CD14-positive monocyte (primary cell): ENCODE data around the gene GNL2. TPM values are rescaled to one million over a fixed set of nuclear protein-coding genes. Genes with fewer than 3 reads are reported as not detected.
A peak's percentile ranks its signal among the peaks of the same experiment; 100 is the strongest.

Experiments
- DNase-seq, 3 donors: peaks; one replicate each; pipeline ENCODE4 v3.0.0-alpha.2; 2011 to 2022
- H2AFZ ChIP-seq: 2 replicates; pipeline ENCODE4 v1.6.0; 2012; ENCODE audit warnings: mild to moderate bottlenecking, low read depth, low read length, inconsistent platforms; ENCODE audit not compliant: insufficient read depth, poor library complexity, severe bottlenecking
- H3K27ac ChIP-seq, 2 donors: 1 replicate in 1 of 2; 2 replicates in 1 of 2; pipeline ENCODE4 v1.5.1; 2012 to 2013; ENCODE audit warnings: low read length in 2 of 2, control low read depth in 1 of 2, inconsistent platforms in 1 of 2, low read depth in 1 of 2, mild to moderate bottlenecking in 1 of 2
- H3K27me3 ChIP-seq, 2 donors: one replicate each; pipeline versions ENCODE4 v1.6.0 to v1.6.1; 2011 to 2013; ENCODE audit warnings: low read length in 2 of 2; ENCODE audit not compliant: control insufficient read depth in 2 of 2, insufficient read depth in 2 of 2
- H3K36me3 ChIP-seq, 2 donors: replicated peaks in 1 of 2; 1 replicate in 1 of 2; 2 replicates in 1 of 2; pipeline versions ENCODE4 v1.5.1 to v1.6.1; 2012 to 2013; ENCODE audit warnings: low read length in 2 of 2, control low read depth in 1 of 2, inconsistent platforms in 1 of 2, mild to moderate bottlenecking in 1 of 2; ENCODE audit not compliant: insufficient read depth in 2 of 2, control insufficient read depth in 1 of 2
- H3K4me1 ChIP-seq, 2 donors: 1 replicate in 1 of 2; 2 replicates in 1 of 2; pipeline versions ENCODE4 v1.5.1 to v1.6.1; 2012 to 2013; ENCODE audit warnings: low read length in 2 of 2, control low read depth in 1 of 2, inconsistent platforms in 1 of 2, mild to moderate bottlenecking in 1 of 2, moderate library complexity in 1 of 2; ENCODE audit not compliant: insufficient read depth in 2 of 2, control insufficient read depth in 1 of 2
- H3K4me2 ChIP-seq: replicated peaks from 2 replicates; pipeline ENCODE3; 2012; ENCODE audit warnings: low read length, moderate library complexity, mild to moderate bottlenecking; ENCODE audit not compliant: poor library complexity, severe bottlenecking; ENCODE audit errors: extremely low read depth
- H3K4me3 ChIP-seq, 3 experiments: fragments of 200-600 bp in 1 of 3; sonication (generic) in 1 of 3; replicated peaks in 1 of 3; 1 replicate in 2 of 3; 2 replicates in 1 of 3; pipeline ENCODE4 v1.5.1; 2011 to 2013; ENCODE audit warnings: low read length in 3 of 3, mild to moderate bottlenecking in 3 of 3, control low read depth in 2 of 3, low read depth in 2 of 3, inconsistent platforms in 1 of 3, moderate library complexity in 1 of 3
- H3K79me2 ChIP-seq: 2 replicates; pipeline ENCODE4 v1.6.0; 2012; ENCODE audit warnings: mild to moderate bottlenecking, control low read depth, inconsistent platforms, low read length, moderate library complexity; ENCODE audit not compliant: insufficient read depth
- H3K9ac ChIP-seq: 2 replicates; pipeline ENCODE4 v1.6.0; 2017; ENCODE audit warnings: low read length, mild to moderate bottlenecking; ENCODE audit not compliant: insufficient read depth, poor library complexity, severe bottlenecking
- H3K9me3 ChIP-seq, 2 donors: replicated peaks in 1 of 2; 1 replicate in 1 of 2; 2 replicates in 1 of 2; pipeline versions ENCODE4 v1.5.1 to v1.6.1; 2012 to 2013; ENCODE audit warnings: low read length in 2 of 2, control low read depth in 1 of 2; ENCODE audit not compliant: control insufficient read depth in 1 of 2, insufficient read depth in 1 of 2
- H4K20me1 ChIP-seq: 2 replicates; pipeline ENCODE4 v1.6.0; 2012; ENCODE audit warnings: mild to moderate bottlenecking, low read length, control low read depth, moderate library complexity; ENCODE audit not compliant: insufficient read depth
- H3K27ac Mint-ChIP-seq, 7 donors: one replicate each; pipeline ENCODE4 v1.8.0; 2020; ENCODE audit warnings: mild to moderate bottlenecking in 7 of 7, mixed read lengths in 7 of 7, moderate library complexity in 6 of 7, inconsistent platforms in 2 of 7
- H3K27me3 Mint-ChIP-seq, 3 donors: one replicate each; pipeline ENCODE4 v1.8.0; 2021 to 2022; ENCODE audit warnings: low read depth in 3 of 3, mild to moderate bottlenecking in 3 of 3, mixed read lengths in 3 of 3, moderate library complexity in 3 of 3, inconsistent platforms in 1 of 3
- H3K36me3 Mint-ChIP-seq, 2 donors: one replicate each; pipeline ENCODE4 v1.8.0; 2020; ENCODE audit warnings: mixed read lengths in 2 of 2, inconsistent platforms in 1 of 2, mild to moderate bottlenecking in 1 of 2
- H3K4me1 Mint-ChIP-seq: one replicate; pipeline ENCODE4 v1.8.0; 2020; ENCODE audit warnings: mild to moderate bottlenecking, mixed read lengths
- H3K4me3 Mint-ChIP-seq, 2 donors: one replicate each; pipeline ENCODE4 v1.8.0; 2020; ENCODE audit warnings: mild to moderate bottlenecking in 2 of 2, mixed read lengths in 2 of 2, moderate library complexity in 1 of 2
- H3K9me3 Mint-ChIP-seq, 7 donors: one replicate each; pipeline ENCODE4 v1.8.0; 2020 to 2022; ENCODE audit warnings: mixed read lengths in 7 of 7, mild to moderate bottlenecking in 6 of 7, moderate library complexity in 6 of 7, inconsistent platforms in 2 of 7
- CTCF ChIP-seq: fragments of 200-600 bp; IDR thresholded peaks from one replicate; pipeline ENCODE4 v1.8.0; 2022; ENCODE audit warnings: antibody characterized with exemption, mild to moderate bottlenecking
- WGBS: methylation state at CpG from one replicate; pipeline ENCODE4 v1.1.5; 2013; ENCODE audit warnings: missing lambda C conversion rate; ENCODE audit not compliant: insufficient coverage; 5-methylcytosine and 5-hydroxymethylcytosine counted together
- intact Hi-C, 2 donors: fragments of 100-400 bp; cut with micrococcal nuclease; formaldehyde crosslinking; loops; one replicate each; pipeline versions ENCODE4 v1.15.0 to v1.15.1; 2023
- polyA plus RNA-seq, 3 donors: library from polyadenylated mRNA; depleted of rRNA in 1 of 3; unstranded in 2 of 3; stranded (reverse) in 1 of 3; fragments of 300-500 nt in 2 of 3; fragments of >200 nt in 1 of 3; fragmentation: Illumina TruSeq in 2 of 3; gene quantifications; 1 replicate in 2 of 3; 2 replicates in 1 of 3; pipeline ENCODE4 v1.2.3, GENCODE V29; 2012 to 2021

The GNL2 gene
- polyA plus RNA-seq, 3 donors = 22.2 to 37.2 (median 35.4) TPM

GRCh38 chr1:37596182-37596667, 488 bp upstream of the GNL2 start:
- Mint-ChIP-seq H3K27ac (peak overlapping the region; percentile 99 to 100 (median 99)), H3K27me3 (peaks cover 0 to 4% (median 4%) of the 10 kb centered on the region in 3 donors), H3K4me3 (peak overlapping the region; percentile 96 to 99), H3K4me1 (peaks cover 19% of the 10 kb centered on the region), H3K36me3 (peaks cover 19 to 22% of the 10 kb centered on the region in 2 donors), H3K9me3 (peaks cover 0 to 2% (median 0%) of the 10 kb centered on the region in 7 donors)
- peak overlapping the region; percentile 83 for H3K9ac ChIP-seq
- no CpG with 5 or more reads among the region's 3 CpGs for WGBS
- H3K4me2 ChIP-seq = peak overlapping the region; percentile 99
- H4K20me1 ChIP-seq = peaks cover 37% of the 10 kb centered on the region
- H3K36me3 ChIP-seq = peaks cover 20 to 29% of the 10 kb centered on the region in 2 donors
- H3K79me2 ChIP-seq = peaks cover 40% of the 10 kb centered on the region
- intact Hi-C loops = loop anchor here (2.0 to 10.0 kb wide), 4 partner anchors 39 to 419 kb away; partner anchors contain the start of genes DNALI1 (in 1 of the 2), MTF1 (in 1 of the 2), SNIP1 (in 1 of the 2) and UTP11 (in 1 of the 2)
- TF ChIP-seq CTCF = no peak
- H3K27me3 ChIP-seq = peaks cover 0 to 2% of the 10 kb centered on the region in 2 donors
- H2AFZ ChIP-seq = peak overlapping the region; percentile 97
- H3K27ac ChIP-seq = peak overlapping the region in 1 of 2 donors; percentile 97
- H3K4me1 ChIP-seq = peaks cover 17 to 21% of the 10 kb centered on the region in 2 donors
- no peak for DNase-seq
- H3K4me3 ChIP-seq = peak overlapping the region; percentile 75 to 97 (median 89)
- H3K9me3 ChIP-seq = no peaks in the 10 kb centered on the region

- intact Hi-C loops = loop anchor here in 1 of 2 donors (2.0 to 10.0 kb wide), 3 partner anchors 99 to 421 kb away; partner anchors contain the start of genes CDCA8, MTF1 and UTP11
- DNase-seq = no peak
- Histone ChIP-seq H3K4me3 (no peak overlapping the region), H3K79me2 (peaks cover 40% of the 10 kb centered on the region), H3K27ac (no peak overlapping the region), H3K4me1 (peaks cover 17 to 21% of the 10 kb centered on the region in 2 donors), H2AFZ (no peak overlapping the region), H3K36me3 (peaks cover 45 to 54% of the 10 kb centered on the region in 2 donors), H3K9me3 (no peaks in the 10 kb centered on the region), H4K20me1 (peaks cover 48% of the 10 kb centered on the region), H3K4me2 (no peak overlapping the region), H3K27me3 (no peaks in the 10 kb centered on the region), H3K9ac (no peak overlapping the region)
- Mint-ChIP-seq H3K4me3 (no peak overlapping the region), H3K27me3 (no peaks in the 10 kb centered on the region), H3K36me3 (peaks cover 38 to 42% of the 10 kb centered on the region in 2 donors), H3K9me3 (peaks cover 0 to 2% (median 0%) of the 10 kb centered on the region in 7 donors), H3K27ac (peak overlapping the region in 2 of 7 donors; percentile 8 to 26), H3K4me1 (peaks cover 19% of the 10 kb centered on the region)
- no peak for TF ChIP-seq CTCF
- 100% methylated on average over 1 of the region's 6 CpGs for WGBS
These were observed 2.0 kb downstream of the GNL2 start for GRCh38 chr1:37593726-37594125.
